GM21526 (cell line): Measurements from ENCODE around the gene LSG1.
"Not testable (repeated sequence)": the region's sequence is repeated elsewhere in the genome, so short reads cannot be mapped to it uniquely, and the experiment has no call there.

Source experiments
- ATAC-seq: cut with Tn5 transposase; IDR thresholded peaks from one replicate; pipeline ENCODE4 v1.9.1; 2021; ENCODE audit warnings: moderate library complexity; ENCODE audit not compliant: unreplicated experiment, low FRiP score

The LSG1 gene

DNA sequence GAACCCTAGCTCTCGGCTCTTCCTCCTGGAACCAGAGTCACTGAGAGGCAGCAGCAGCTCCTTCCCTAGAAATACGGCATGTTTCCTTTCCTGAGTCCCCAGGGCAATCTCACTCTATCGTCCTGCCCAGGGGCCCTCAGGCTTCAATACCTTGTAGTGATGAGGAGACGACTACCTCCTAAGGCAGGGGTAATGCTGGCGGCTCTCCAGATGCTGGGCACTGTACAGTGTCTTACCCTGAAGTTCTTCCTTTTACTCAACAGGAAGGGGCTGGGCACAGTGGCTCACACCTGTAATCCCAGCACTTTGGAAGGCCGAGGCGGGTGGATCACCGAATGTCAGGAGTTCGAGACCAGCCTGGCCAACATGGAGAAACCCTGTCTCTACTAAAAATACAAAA is 52.2 kb downstream of the LSG1 start:
- no peak for ATAC-seq

DNA sequence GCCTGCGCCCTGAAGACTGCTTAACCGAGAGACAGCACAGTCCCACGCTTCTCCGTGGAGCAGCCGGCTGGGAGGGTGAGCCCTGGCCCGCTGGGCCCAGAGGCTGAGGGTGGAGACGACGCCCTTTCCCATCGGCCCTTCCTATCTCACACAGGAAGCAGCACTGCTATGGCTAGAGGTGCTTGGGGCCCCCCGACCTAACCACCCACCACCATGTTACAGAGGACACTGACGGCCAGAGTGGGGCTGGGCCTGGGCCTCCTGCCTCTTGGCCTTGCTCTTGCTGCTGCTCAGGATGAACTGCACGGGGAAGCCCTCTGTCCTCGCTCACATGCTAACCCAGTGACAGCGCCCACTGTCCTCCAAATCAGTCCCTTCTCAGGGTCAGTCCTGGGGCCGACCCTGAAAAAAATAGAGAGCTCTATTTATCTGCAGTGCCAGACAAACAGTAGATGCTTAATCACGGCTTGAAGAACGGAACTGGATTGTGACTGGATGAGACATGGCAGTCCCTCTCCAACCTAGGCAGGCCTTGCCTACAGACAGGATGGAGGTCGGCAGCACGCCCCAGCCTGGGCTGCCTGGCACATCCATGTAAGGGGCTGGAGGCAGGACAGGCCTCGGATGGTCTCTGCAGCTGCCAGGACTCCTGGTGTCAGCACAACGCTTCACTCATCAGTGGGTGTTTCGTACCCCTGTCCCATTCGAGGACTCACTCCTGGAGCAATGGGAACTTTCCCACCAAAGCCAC is 53.0 kb downstream of the LSG1 start:
- no peak for ATAC-seq

GRCh38 chr3:194617827-194618226 is 54.2 kb downstream of the LSG1 start:
- no peak for ATAC-seq

DNA sequence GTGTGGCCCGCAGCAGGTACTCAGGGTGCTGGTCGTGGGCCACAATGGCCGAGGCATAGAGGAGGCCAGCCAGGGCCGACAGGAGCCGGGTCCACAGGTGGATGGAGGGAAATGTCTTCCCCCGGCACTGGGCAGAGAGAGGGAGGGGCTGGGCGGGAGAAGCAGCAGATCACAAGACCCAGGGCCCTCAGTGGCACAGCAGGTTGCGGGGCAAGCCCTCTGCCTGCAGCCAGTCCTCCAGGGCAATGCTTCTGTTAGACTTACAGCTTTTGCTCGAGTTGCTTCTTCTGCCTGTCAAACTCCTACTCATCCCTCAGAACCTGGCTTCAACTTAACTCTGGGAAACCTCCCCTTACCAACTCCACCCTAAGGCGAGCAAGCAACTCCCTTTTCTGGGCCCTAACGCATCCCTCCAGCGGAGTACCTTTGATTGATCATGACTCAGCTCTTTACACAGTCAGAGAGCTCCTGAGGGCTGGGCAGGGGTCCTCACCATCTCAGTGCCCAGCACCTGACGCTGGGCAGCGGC is 54.8 kb downstream of the LSG1 start:
- no peak for ATAC-seq

DNA sequence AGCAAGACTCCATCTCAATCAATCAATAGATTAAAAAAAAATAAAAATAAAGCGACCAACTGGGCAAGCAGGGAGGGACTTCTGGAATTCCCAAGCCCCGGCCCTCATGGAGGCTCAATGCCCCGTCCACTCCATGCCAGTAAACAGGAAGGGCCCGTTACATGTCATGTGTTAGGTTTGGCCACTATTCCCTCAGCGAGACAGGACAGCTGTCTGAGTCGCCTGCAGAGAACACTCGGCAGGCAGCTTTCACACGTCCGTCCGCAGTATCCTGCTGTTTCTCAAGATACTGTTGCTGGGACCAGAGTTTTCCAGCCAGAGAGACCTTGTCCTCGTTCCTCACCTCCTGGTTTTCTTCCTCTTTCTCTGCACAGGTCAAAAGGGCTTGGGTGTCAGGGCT is 56.8 kb downstream of the LSG1 start:
- no peak for ATAC-seq

- ATAC-seq: no peak
These were observed 59.8 kb downstream of the LSG1 start for GRCh38 chr3:194612221-194612620.

DNA sequence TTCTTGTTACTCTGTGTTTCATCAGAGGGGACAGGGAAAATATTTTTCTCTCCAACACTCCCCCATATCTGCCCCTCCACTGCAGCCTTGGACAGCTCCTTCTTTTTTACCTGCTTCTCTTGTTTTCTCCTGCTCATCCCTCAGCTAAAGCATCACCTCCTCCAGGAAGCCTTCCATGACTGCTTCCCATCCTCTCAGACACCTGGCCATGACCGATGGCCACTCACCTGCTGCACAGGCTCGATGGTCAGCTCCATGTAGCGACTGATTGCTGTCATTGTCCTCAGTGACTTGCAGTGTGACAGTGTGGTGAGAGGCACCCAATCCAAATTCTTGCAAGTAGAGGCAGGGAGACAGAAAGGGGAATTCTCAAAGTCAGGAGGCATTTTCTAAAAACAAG is 61.3 kb downstream of the LSG1 start:
- ATAC-seq: no peak

DNA sequence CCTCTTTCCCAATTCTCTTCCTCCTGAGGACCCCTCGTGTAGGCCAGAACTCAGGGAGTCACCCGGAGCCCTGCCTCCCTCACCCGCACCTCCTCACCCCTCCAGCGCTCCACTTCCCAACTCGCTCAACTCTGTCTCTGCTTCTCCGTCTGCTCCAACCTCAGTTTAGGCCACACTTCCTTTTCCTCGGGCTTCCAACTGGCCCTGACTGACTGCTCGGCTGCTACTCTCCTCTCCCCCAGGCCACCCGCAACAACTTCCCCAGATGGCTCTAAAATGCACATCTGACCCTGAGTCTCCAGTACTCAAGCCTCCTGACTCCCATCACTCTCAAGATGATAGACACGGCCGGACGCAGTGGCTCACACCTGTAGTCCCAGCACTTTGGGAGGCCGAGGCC is 62.4 kb downstream of the LSG1 start:
- no peak for ATAC-seq

- no peak for ATAC-seq
These were observed 63.0 kb downstream of the LSG1 start for GRCh38 chr3:194608981-194609380.

DNA sequence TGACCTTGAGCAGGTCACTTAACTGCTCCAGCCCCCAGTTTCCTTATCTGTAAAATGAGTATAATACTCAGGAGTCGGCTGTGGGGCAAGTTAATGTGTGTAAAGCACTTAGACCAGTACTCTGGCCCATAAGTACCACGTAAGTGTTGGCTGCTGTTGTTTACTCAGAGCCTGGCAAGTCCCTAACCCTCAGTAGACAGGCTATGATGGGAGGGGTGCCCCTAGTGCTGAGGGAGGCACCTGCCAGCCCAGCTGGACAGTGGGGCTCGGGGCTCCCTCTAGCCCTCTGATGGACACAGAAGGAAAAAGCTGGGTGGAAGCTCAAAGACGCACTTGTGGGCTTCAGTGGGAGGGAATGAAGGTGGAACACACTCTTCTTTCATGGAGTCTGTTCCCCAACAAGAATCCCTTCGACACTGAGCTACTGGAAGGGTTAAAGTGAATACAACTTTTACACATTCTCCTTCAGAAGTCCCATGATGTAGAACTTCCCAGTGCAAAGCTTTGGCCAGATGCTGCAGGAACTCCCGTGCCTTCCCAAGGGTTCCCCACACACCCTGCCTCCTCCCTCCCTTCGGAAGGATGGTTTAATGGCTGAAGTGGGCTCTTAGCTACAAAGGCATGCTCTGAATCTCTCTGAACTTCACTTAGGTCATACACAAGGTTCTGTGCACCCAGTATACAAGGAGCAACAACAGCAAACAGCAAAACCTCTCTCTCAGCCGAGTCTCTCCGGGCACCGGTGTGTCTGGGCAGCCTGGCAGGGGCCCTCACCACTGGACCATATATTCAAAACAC is 64.2 kb downstream of the LSG1 start:
- no peak for ATAC-seq

- ATAC-seq: no peak
These were observed 65.0 kb downstream of the LSG1 start for GRCh38 chr3:194606941-194607340.

DNA sequence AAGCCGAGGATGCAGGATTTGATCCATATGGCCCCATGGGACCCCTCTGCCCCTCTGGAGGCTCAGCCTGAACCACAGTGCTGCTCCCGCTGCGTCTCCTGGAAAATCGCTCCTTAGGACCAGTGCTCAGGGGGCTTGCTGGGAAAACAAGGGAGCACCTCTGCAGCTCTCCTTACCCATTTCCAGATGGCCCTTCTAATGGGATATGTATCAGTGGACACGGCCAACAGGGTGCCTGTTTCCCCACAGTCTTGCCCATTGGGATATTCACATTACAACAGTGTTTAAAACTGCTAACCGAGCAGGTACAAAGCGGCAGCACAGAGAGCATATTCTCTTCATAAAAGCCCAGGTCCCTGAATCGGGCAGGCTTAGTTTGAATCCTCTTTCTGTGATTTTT is 65.8 kb downstream of the LSG1 start:
- no peak for ATAC-seq

- not testable (repeated sequence) for ATAC-seq
These were observed 66.7 kb downstream of the LSG1 start for GRCh38 chr3:194605314-194605713.

GRCh38 chr3:194604837-194605236 is 67.2 kb downstream of the LSG1 start:
- ATAC-seq: no peak

- no peak for ATAC-seq
These were observed 67.9 kb downstream of the LSG1 start for GRCh38 chr3:194604126-194604525.

- ATAC-seq: no peak
These were observed 69.3 kb downstream of the LSG1 start for GRCh38 chr3:194602669-194603171.

DNA sequence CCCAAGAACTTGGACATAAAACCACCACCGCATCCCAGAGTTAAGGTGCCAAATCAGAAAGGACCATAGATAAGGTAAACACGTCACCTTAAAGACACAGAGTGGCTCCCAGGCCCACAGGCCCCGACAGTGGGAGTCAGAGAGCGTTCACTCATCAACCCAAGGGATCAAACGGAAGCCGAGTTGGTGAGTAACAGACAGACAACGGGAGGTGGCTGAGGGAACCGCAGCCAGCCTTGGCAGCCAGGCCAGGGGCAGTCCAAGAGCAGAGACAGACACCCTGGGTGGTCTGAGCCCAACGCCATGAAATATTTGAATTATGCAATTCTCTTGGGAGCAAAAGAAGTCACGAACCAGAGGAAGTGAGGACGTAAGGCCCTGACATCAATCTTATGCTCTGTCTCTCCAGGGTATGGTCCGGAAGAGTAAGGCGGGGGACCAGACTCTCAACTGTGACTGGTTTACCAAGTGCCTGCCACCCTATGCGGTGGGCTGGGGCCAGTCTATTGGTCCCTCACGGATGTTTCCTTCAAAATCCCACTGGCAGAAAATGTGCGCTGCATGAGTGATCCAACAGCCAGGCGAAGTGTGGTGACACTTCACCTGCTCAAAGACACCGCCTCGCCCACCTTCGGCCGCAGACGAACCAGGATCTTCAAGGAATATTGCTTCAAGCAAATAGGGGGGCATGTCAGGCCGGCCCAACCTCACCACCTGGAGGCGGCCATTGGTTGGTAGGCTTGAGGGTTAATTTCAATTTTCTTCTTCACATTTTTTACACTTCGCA is 73.0 kb downstream of the LSG1 start:
- no peak for ATAC-seq

DNA sequence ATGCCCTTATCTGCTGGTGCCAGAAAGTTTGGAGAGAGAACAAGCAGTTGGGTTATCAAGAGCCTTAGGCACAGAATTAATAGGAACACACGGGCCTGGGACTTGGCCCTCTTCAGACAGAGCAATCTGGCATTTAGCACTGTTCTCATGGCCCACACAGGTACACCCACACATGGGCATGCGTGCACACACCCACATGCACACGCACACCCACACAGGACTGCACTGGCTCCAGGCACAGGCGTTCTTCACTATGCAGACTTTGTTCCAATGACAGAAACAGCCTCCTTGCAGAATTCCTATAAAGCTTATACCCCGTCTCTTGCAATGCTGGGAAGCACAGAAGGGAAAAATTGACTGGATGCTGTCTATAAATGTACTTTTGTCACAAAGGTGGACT is 75.1 kb downstream of the LSG1 start:
- ATAC-seq: no peak

DNA sequence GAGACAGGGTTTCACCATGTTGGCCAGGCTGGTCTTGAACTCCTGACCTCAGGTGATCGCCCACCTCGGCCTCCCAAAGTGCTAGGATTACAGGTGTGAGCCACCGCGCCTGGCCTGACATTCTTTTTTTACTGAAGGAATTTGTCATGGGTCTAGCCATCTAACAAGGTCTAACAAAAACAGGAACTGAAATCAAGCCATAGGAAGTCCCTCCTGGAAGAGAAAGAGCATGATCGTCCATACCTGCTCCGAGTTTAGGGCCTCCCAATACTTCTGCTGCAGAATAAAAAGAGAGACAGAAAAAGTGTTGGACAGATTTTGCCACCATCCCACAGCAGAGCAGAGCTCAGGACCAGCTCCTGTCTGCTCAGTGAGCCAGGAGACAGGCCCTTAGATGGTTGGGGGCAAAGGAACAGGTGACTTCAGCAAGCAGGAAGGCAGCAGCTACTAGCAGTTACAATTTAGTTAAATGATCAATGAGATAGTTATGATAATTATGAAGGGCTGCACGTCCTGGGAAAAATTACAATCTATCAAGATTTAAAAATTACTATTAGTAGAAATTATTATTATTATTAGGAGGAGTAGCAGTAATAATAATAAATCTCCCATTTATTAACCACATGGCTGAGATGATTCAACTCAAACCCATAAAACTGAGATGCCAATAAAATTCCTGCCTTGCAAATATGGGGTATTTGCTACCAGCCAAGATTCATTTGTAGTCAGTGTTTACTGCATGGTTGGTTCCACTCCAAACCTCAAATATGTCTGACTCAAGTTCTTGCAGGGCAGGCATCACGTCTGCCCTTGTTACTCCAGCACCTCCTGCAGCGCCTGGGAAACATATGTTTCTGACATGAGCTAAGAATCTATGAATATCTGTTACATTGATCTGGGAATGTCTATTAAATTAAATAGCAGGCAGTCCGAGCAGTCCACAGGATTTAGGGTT is 78.9 kb downstream of the LSG1 start:
- ATAC-seq: no peak
